Measurements from ENCODE around the gene DECR2. TPM values are rescaled to one million over a fixed set of nuclear protein-coding genes. Genes with fewer than 3 reads are reported as not detected.

Gene DECR2
- total RNA-seq, 1 donor from 2014 or later = 17.4 TPM

DNA sequence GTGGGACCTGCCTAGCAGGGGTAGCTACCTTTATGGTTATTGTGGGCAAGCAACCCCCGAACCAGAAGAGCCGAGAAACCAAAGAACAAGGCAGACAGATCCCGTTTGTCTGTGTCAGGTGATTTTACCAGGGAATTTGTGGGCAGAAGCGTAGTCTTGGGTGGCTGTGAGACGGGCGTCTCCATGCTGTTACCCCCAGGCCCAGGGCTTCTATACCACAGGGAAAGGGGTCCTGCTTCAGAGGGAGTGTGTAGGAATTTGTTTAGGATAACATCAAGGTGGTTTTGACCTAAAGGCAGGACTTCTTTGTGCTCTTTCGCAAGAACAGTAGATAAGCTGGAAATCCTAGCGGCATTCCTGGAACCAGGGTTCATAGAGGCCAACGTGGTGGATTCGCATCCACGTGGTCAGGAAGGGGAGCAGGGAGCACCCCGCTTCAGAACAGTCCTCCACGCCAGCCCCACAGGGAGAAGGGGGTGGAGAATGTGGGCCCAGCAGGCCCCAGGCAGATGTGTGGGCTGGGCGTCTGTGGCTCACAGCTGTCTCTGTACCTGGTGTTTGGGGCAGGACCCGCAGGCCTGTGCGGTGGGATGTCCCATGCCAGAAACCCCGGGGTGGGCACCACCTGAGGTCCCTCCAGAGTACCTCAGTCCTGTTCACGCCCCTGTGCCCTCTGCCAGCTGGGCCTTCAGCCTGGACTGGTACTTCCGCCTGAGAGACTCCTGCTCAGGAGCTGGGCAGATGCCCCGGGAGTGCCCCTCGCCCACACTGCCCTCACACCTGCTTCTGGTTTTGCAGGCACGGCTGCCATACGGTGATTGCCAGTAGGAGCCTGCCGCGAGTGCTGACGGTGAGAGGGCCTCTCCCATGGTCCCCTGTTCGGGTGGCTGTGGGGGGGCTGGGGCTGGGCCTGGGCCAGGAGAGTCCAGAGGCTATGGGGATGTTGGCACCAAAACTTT, 4.1 kb downstream of the DECR2 start:
- H3K9ac ChIP-seq (ENCODE audit: low read length) = no peak overlapping the region
- no peak overlapping the region for H3K27ac ChIP-seq (ENCODE audit: low read depth, low read length)

GRCh38 chr16:407253-407652, 5.6 kb downstream of the DECR2 start:
- TF ChIP-seq, protein P1, sequence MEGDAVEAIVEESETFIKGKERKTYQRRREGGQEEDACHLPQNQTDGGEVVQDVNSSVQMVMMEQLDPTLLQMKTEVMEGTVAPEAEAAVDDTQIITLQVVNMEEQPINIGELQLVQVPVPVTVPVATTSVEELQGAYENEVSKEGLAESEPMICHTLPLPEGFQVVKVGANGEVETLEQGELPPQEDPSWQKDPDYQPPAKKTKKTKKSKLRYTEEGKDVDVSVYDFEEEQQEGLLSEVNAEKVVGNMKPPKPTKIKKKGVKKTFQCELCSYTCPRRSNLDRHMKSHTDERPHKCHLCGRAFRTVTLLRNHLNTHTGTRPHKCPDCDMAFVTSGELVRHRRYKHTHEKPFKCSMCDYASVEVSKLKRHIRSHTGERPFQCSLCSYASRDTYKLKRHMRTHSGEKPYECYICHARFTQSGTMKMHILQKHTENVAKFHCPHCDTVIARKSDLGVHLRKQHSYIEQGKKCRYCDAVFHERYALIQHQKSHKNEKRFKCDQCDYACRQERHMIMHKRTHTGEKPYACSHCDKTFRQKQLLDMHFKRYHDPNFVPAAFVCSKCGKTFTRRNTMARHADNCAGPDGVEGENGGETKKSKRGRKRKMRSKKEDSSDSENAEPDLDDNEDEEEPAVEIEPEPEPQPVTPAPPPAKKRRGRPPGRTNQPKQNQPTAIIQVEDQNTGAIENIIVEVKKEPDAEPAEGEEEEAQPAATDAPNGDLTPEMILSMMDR (IDR thresholded peaks at IDR 0.05; ENCODE audit: insufficient read depth, low read depth, low read length) = no peak
- no peak for TF ChIP-seq EZH2 (IDR thresholded peaks at IDR 0.05; ENCODE audit: insufficient read depth, low read length)
- H3K4me1 Mint-ChIP-seq (ENCODE audit: low read depth, unreplicated experiment) = no peaks in the 10 kb centered on the region
- no peak overlapping the region for H3K4me2 ChIP-seq (ENCODE audit: low read length)
- H4K20me1 ChIP-seq (ENCODE audit: insufficient read depth, low read length) = no peaks in the 10 kb centered on the region
- FAIRE-seq (no peak), DNase-seq (ENCODE audit: low read depth) (no peak)
- no peak overlapping the region for H3K27ac Mint-ChIP-seq (ENCODE audit: unreplicated experiment)
- no peaks in the 10 kb centered on the region for H3K4me1 ChIP-seq (ENCODE audit: insufficient read depth, low read length)
- H3K9ac ChIP-seq (ENCODE audit: low read length) = no peak overlapping the region
- H3K9me3 ChIP-seq (ENCODE audit: insufficient read depth, low read depth, low read length) = no peaks in the 10 kb centered on the region
- H3K27me3 ChIP-seq (ENCODE audit: insufficient read depth, low read length) = no peaks in the 10 kb centered on the region
- H2AFZ ChIP-seq (ENCODE audit: low read depth, low read length) = no peak overlapping the region
- H3K27ac ChIP-seq (ENCODE audit: low read depth, low read length) = no peak overlapping the region
- no peaks in the 10 kb centered on the region for H3K36me3 ChIP-seq (ENCODE audit: insufficient read depth, low read length)
- H3K79me2 ChIP-seq (ENCODE audit: insufficient read depth, low read length) = peaks cover 2% of the 10 kb centered on the region
- peaks cover 2% of the 10 kb centered on the region for H3K36me3 Mint-ChIP-seq (ENCODE audit: low read depth, unreplicated experiment)
- H3K4me3 ChIP-seq (ENCODE audit: insufficient read depth, low read depth, low read length) = no peak overlapping the region
- no peak overlapping the region for H3K4me3 Mint-ChIP-seq (ENCODE audit: unreplicated experiment)
- H3K9me3 Mint-ChIP-seq (ENCODE audit: unreplicated experiment) = no peaks in the 10 kb centered on the region
- no peaks in the 10 kb centered on the region for H3K27me3 Mint-ChIP-seq (ENCODE audit: low read depth, unreplicated experiment)

More for the DNA sequence above, 4.1 kb downstream of the DECR2 start:
- Histone ChIP-seq H3K4me2 (ENCODE audit: low read length) (no peak overlapping the region), H3K4me3 (ENCODE audit: insufficient read depth, low read depth, low read length) (no peak overlapping the region), H3K9me3 (ENCODE audit: insufficient read depth, low read depth, low read length) (no peaks in the 10 kb centered on the region), H3K36me3 (ENCODE audit: insufficient read depth, low read length) (no peaks in the 10 kb centered on the region), H4K20me1 (ENCODE audit: insufficient read depth, low read length) (no peaks in the 10 kb centered on the region), H3K4me1 (ENCODE audit: insufficient read depth, low read length) (peaks cover under 1% of the 10 kb centered on the region), H3K27me3 (ENCODE audit: insufficient read depth, low read length) (no peaks in the 10 kb centered on the region), H3K79me2 (ENCODE audit: insufficient read depth, low read length) (peaks cover 3% of the 10 kb centered on the region), H2AFZ (ENCODE audit: low read depth, low read length) (no peak overlapping the region)
- H3K4me3 Mint-ChIP-seq (ENCODE audit: unreplicated experiment) = no peak overlapping the region
- H3K27me3 Mint-ChIP-seq (ENCODE audit: low read depth, unreplicated experiment) = no peaks in the 10 kb centered on the region
- peaks cover 2% of the 10 kb centered on the region for H3K36me3 Mint-ChIP-seq (ENCODE audit: low read depth, unreplicated experiment)
- H3K9me3 Mint-ChIP-seq (ENCODE audit: unreplicated experiment) = no peaks in the 10 kb centered on the region
- no peak overlapping the region for H3K27ac Mint-ChIP-seq (ENCODE audit: unreplicated experiment)
- no peak for FAIRE-seq
- DNase-seq (ENCODE audit: low read depth) = no peak
- H3K4me1 Mint-ChIP-seq (ENCODE audit: low read depth, unreplicated experiment) = no peaks in the 10 kb centered on the region
- no peak for TF ChIP-seq EZH2 (IDR thresholded peaks at IDR 0.05; ENCODE audit: insufficient read depth, low read length)
- TF ChIP-seq, protein P1 (IDR thresholded peaks at IDR 0.05; ENCODE audit: insufficient read depth, low read depth, low read length) = no peak
